Stimulated activated CD8-positive, alpha-beta memory T cell treated with anti-CD3 and anti-CD28 coated beads, Interleukin-2, amount 100 ng/mL, for 1 hour (primary cell): ENCODE data around the gene HHAT.
A peak's percentile ranks its signal among the peaks of the same experiment; 100 is the strongest.

Experiments used
- DNase-seq, 2 donors: peaks; one replicate each; pipeline ENCODE4 v3.0.0-alpha.2; 2020; ENCODE audit warnings: low read depth in 2 of 2

HHAT gene

DNA sequence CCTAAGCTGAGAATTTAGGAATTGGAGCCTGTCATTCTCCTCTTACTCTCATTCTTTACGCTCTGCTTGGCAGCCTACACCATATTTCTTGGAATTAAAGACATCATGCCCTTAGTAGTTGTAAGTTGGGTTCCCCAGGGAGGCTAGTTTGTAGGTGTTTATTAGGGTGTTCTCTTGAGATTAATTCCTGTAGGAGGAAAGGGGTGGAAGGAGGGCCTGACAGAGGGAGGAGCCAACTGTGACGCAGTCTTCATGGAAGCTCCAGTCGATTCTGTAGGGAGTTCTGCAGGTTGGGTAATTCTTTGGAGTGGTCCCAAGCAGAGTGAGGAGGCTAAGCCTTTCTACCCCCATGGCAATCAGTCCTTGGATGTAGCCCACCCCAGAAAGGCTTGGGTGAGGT, 111.4 kb downstream of the HHAT start:
- DNase-seq: no peak

DNA sequence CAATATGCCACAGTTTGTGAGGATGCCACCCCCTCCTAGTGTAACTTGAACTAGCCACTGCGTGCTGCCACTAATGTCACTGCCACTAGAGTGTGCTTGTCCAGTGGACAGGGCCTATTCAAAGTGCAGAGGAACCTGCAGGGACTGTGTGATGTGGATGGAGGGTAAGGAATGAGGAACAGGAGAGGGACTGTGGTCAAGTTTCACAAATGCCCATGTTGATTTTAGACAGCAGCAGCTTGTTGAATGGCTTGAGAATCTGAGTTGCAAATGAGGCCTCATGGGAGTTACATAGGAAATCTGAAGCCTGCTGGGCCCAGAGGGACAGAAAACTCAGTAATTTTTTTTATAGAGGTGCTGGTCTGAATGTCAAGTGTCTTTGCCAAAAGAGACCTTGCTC, 112.3 kb downstream of the HHAT start:
- DNase-seq: no peak

DNA sequence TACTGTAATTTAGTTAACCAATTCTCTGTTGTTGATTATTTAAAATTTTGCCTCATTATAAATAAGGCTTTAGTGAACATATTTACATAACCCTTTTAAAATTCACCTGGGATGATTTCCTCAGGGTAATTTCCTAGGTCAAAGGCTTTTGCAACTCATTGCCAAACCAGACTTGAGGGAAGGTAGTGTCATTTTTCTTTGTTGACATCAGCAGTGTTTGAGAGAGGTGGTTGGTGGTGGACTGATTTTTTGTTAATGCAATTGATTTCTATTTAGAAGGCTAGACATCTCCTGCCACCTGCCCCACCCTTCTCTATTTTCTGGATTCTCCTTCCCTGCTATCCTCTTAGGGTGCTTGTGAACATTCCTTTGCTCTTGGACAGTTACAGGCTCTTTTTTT, 116.8 kb downstream of the HHAT start:
- no peak for DNase-seq

DNA sequence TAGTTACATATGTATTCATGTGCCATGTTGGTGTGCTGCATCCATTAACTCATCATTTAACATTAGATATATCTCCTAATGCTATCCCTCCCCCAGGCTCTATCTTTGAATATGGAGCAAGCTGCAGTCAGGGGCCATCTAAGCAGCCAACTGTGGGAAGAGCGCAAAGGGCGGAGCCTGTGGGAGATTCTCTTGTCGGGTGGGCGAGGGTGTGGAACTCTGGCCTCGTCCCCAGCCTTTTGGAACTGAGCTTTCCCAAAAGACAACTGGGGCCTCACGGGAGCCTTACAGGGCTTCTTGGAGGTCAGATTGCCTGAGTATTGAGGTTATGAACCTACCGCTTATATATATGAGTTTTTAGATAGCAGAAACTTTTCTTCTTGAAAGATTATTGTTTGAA, 117.2 kb downstream of the HHAT start:
- no peak for DNase-seq

DNA sequence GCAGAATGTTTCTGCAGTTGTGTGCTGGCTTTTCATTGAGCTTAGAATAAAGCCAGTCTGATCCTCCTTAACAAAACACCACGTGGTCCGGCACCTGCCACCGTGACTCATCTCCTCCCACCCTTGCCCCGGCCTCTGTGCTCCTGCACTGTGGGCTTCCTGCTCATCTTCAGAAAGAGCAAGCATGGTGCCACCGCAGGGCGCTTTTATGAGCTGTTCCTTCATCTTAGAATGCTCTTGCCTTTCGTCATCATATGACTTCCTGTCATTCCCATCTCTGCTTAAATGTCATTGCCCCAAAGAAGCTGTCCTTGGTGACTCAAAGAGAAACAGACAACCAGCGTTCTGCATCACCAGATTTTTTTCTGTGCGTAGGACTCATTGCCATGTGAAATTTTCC, 117.8 kb downstream of the HHAT start:
- peak; percentile 47 to 61 for DNase-seq

DNA sequence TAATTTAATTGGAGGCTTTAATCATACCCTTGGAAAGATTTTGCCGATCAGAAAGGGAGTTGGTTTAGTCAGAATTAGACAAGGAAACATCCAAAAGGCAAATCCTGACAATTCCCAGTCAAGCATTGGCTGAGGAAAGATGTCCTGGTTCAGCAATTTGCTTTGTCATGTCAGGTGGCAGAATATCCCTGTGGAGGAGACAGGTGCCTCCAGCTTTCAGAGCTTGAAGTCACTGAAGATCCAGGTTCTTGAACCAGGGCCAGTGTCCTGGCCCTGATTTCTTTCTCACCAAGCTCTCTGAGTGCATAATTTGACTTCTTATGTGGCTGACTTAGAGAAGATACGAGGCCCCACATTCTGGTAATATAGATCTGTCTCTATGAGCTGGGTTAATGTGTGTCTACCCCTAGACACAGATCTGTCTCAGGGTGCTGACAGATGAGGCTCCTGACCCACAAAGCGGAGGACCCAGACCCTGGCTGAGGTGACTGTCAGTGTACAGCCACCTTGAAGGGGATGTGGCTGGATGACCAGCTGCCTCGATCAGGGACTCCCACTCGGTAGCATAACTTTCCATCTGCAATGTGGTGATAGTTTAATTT, 118.9 kb downstream of the HHAT start:
- no peak for DNase-seq

DNA sequence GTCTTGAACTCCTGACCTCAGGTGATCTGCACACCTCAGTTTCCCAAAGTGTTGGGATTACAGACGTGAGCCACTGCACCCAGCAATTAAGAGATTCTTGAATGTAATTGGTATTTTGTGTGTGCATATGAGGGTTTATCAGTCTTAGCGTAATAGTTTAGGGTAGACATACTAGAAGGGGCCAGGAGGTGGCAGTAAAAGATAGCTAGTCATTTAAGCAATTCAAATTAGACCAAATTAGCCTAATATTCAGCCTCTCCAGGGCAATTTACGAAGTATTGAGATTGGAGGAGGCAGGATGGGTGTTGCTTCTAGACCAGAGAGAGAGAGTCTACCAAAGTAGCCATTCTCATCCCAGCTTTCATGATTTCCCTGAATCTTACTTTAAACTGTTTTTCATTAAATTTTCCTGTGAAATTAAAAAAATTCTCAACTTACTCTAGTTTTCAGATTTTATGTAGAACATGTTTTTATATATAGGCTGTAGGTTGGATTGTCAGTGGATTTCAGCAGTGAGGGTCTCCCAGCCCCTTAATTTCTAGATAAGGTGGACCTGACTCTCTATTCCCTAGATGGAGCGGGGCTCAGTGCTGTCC, 119.7 kb downstream of the HHAT start:
- DNase-seq: no peak

DNA sequence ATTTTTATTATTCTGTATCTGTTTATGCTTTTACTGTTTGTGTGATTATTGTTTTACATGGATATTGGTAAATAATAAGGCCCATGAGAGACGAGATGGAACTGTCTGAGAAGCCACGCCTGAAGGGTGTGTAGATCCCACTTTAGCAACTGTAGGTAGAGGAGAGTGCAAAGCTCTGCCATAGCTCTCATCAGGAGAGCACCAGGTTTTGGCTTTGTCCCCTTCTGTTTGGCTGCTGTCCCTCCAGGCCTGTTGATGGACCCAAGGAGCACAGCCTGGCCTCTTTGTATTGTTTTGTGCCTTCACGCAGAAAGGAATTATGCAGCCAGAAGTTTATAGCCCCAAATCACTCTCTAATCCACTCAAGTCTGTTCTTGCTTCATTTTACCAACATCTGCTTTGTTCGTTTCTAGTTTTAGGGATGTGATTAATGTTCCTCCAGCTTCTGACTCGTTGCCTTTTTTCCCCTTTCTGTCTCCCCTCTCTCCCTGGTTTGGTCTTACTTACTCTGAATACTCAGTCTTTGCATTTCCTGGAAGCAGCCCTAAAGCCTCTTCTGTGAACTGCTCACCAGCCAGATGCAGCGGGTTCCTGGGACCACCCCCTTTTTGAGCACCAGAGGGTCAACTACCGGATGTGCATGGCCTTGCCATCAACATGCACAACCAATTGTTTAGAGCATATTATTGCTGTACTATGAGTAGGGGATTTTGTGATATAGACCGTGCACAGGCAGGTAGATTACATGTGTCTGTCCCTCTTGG, 127.3 kb downstream of the HHAT start:
- no peak for DNase-seq

DNA sequence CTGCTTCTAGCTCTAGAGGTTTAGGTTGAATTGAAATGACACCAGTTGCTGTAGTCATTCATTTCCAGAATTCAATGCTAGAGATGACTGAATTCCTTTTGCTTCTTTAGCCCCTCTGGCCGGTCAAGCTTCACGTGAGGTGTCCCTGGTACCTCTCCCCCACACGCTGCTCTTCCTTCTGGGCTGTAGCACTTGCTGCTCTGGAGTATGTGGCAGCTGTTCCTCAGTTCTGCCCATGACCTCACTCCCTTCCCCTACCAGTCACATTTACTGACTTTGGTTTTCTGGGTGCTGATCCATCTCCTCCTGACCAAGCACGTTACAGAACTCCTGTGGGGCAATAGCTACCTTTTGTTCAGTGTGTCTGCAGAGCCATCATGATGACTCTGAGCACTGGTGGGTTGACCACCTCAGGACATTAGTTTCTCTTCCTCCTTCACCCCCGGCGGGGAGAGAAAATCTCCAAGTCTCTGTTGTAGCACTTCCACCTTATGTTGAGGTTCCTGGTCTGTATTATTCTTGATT, 128.1 kb downstream of the HHAT start:
- no peak for DNase-seq

DNA sequence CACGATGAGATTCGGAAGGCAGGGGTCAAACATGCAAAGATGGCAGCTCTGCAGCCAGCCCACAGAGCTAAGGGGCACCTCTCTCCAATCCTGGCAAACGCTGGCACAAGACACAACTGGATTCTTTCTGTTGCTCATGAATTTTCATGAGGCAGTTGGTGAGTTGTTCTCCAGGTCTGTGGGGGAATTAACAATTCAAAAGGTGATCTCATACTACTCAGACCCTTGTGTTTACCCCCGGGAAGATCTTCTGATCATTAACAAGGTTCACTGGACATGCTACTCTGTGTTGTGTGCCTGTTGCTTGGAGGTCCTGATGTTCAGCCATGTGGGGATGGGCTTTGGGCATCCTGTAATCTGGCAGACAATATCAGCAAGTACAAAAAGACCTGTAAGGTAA, 128.9 kb downstream of the HHAT start:
- no peak for DNase-seq

DNA sequence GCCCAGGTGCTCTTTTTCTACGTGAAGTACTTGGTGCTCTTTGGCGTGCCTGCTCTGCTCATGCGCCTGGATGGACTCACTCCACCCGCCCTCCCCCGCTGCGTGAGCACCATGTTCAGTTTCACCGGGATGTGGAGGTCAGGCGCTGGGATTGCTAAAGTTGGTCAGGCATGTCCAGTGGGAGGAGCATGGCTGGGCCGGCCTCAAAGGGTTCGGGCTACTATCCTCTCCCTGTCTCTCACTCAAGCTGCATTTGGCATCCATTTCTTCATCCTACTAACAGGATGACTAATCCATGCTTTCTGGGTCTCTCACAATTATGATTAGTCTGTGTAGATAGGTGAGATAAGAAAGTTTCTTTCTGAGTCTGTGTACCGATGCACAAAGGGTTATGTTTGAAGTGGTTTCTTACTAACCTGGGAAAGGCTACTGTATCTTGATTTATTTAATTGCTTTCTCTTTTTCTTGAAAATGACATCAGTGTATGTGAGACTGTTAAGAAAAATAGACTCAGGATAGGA, 135.9 kb downstream of the HHAT start:
- no peak for DNase-seq

DNA sequence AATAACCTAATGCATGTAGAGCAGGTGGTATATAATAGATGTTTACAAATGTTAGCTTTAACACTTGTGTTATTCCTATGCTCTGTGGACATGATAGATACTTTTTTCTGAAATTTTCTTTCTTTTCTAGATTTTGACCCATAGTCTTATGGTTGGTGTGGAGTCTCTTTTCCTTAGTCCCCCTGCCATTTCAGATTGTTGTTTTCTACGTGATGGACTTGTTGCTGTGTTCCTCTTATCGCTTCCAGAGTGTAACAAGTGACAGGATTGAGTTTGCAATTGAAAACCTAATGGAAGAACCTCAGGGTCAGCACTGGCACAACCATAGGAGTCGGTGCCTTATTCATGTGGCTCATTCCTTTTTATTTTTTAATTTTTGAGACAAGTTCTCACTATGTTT, 136.4 kb downstream of the HHAT start:
- no peak for DNase-seq

DNA sequence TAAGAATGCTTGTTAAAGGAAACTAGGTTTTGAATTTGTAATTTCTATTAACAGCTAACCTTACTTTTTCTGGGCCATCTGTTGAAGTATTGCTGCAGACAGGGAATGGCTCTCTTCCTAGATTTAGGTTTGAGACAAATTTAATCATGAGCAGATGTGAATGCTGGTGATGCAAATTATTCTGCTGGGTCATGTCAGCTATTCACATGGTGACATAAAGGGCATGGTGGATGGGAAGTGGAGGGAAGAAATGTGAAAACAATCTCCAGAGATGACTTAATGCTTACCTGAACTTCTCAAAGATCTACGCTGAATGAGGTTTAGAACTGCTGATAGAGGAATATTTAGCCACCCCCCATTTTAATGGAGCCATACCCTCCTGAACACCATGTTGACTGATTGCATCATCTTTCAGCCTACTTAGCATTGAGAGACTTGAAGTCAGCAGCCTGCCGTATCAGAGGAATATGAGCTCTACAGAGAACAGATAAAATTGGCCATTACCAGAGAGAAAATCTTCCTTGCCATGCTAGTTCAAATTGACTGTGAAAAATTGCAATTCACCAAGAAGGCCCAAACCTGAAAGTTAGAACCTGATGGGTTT, 138.8 kb downstream of the HHAT start:
- no peak for DNase-seq

DNA sequence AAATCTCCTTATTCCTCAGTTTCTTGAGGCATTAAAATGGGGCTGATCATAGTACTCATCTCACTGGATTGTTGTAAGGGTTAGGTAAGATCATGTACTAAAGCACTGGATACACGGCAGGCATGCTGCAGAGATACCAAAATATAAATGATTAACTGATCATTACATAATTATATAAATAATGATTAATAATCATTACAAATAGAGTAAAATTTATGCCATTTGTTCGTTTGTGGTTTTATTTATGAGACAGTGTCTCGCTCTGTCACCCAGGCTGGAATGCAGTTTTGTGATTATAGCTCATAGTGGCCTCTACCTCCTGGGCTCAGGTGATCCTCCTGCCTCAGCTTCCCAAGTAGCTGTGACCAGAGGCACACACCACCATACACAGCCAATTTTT, 140.7 kb downstream of the HHAT start:
- no peak for DNase-seq

DNA sequence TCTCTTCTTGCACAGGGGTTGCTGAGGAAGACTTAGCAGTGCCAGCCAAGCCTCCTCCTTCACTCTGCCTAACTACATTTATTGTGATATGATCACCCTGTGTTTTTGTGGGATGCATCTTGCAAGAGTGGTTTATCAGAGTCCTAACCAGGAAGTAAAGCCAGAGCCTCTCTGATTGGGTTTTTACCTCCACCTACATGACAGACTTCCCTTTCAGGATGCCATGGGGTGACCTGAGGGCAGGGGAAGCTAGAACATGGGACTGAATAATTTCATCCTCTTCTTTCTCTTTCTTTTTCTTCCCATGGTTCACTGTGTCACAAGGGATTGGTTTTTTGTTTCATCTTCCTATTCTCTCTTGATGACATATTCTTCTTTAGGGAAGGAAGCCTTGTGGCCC, 146.6 kb downstream of the HHAT start:
- no peak for DNase-seq

DNA sequence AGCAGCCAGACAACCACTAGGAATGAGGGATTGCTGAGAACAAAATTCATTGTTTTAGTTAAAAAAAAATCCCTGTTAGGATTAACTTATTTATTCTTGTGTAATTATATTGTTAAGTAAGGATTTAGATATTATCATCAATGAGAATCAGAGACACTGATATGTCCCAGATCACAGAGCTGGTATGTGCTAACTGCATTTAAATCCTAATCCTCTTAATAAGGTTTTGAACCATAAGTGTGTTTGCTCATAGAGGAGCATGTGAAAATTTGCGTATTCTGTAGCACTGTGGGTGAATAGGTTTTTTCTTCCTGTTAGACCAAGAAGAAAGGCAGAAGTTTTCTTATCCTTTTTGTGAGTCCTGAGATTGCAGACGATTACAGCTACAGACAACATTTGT, 147.1 kb downstream of the HHAT start:
- DNase-seq: no peak

DNA sequence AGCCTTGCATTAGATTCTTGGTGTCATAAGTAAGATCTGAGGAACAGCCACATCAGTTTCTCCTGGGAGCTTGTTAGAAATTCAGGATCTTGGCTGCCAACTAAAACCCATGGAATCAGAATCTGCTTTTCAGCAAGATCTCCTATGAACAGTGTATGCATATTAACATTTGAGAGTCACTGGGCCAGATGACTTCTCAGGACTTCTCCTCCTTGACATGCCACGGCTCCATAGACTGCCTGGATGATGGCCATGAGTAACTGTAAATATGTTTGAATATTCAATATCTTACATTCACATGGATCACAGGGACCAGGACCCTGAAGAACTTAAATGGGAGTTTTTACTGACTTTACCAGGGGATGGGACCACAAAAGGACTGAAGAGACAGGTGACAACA, 148.0 kb downstream of the HHAT start:
- no peak for DNase-seq

DNA sequence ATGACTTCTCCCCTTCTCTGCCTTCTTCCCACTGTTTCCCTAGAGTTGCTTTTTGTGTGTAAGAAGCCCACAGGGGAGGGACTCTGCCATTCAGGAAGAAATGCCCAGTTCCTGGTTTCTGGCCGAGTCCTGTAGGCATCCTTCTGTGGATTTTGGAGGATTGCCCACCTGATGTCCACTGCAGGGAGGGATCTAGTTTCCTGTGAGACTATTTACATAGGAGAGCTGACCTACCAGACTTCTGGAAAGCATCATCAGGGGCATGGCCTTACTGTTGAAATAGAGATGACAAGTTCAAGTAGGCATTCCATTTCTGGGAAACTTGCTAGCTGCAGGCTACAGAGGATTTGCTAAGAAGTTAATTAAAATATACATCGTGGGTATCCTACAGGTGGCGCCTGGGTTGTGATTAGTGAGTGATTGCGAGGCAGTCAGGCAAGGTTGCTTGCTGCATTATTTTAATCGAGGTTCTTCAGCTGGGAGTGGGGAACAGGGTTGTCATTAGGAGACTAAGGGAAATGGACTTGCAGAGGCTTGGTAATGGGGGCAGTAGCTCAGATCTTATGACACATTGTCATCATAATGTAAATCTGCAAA, 148.7 kb downstream of the HHAT start:
- no peak for DNase-seq

DNA sequence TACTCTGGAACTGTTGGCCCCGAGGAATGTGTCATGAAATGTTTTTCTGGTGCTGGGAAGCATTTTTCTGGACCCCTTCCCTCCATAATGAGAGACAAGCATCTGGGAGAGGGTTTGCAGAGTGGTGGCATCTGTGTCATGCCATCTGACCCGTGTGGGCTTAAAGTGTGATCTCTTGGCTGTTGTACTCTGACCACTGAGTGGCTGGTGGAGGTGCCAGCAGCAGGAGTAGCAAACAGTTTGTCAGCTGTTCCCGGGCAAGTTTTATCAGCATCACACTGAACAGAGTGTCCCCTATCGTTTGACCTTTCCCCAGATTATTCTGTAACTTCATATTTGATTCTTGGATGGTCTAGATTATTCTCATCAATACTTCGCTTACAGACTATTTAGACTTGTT, 150.1 kb downstream of the HHAT start:
- no peak for DNase-seq

DNA sequence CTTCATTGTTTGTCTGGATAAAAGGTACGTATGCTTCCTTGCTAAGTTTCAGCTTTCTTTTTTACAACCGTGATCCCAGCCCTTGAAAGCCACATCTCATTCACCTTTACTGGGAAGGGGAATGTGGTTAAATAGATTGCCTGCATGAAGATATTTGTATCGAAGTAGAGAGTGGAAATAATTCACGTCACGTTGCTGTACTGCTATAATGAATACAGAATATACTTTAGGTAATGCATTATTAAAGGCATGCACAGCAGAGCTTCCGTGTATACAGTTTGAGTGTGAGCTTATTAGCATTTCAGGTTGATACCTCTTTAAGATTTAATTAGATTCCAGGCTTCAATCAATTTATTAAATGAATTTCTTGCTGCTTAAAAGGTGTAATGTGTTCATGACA, 153.8 kb downstream of the HHAT start:
- no peak for DNase-seq

DNA sequence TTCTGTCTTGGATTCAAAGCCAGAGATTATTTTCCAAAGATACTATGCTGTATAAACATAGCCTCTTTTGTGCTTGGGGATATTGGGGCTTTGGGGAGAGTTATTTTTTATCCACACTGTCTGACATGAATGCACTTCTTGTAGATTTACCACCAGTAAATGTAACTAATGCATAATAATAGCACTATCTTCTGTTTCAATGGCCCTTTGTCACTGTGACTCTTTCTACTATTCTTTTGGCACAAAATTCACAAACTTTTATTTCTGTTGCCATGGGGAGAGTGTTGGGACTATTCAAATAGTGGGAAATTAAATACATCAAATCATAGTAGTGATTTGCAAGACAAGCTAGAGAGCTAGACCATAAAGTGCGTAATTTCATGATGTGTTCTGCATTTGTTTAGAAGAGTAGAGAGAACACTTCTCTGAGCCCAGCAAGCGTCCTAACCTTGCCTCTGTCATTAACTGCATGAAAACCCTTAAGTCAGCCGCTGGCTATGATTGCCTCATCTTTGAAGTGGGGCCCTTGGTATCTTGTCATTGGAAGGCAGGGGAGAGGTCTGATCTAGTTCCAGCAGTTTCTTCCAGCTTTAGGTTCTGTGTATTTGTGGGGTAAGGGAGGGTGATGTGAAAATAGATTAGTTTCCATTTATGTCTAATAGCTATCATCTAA, 154.4 kb downstream of the HHAT start:
- no peak for DNase-seq

DNA sequence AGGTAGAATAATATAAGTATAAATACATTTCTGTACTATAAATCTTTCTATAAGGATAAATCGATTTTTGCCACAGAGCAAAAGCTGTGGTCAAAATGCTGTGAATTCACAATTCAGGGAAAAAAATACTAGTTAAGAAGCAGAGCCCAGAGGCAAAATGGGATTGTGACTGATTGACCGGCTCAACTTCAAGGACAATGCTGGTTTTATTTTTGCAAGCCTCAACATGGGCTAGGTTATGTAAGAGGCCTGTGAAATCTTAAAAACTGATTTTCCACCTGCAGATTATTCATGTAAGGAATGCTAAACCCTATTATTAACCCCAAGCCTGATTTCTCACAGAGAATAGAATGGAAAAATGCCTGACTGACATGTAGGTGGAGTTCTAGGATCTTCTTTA, 155.1 kb downstream of the HHAT start:
- DNase-seq: no peak
